HG03066 (cell line): ENCODE results near the gene LHX8.
"Not testable (repeated sequence)": the region's sequence is repeated elsewhere in the genome, so short reads cannot be mapped to it uniquely, and the experiment has no call there.

ENCODE experiments used
- ATAC-seq: cut with Tn5 transposase; IDR thresholded peaks from one replicate; pipeline ENCODE4 v1.9.1; 2021; ENCODE audit warnings: low read depth; ENCODE audit not compliant: unreplicated experiment

The LHX8 gene

GRCh38 chr1:75132242-75132811, 1.9 kb upstream of the LHX8 start:
- no peak for ATAC-seq

GRCh38 chr1:75132812-75133619, 1.2 kb upstream of the LHX8 start:
- ATAC-seq: no peak

- ATAC-seq: no peak
Measured at GRCh38 chr1:75134647-75135572, 722 bp downstream of the LHX8 start.

GRCh38 chr1:75135573-75136194, 1.5 kb downstream of the LHX8 start:
- ATAC-seq: no peak

GRCh38 chr1:75136195-75136815, 2.1 kb downstream of the LHX8 start:
- no peak for ATAC-seq

GRCh38 chr1:75136921-75137641, 2.9 kb downstream of the LHX8 start:
- no peak for ATAC-seq

- ATAC-seq: no peak
Measured at GRCh38 chr1:75152092-75152491, 17.9 kb downstream of the LHX8 start.

- no peak for ATAC-seq
Measured at GRCh38 chr1:75159154-75159553, 25.0 kb downstream of the LHX8 start.

GRCh38 chr1:75165264-75165663, 31.1 kb downstream of the LHX8 start:
- no peak for ATAC-seq

GRCh38 chr1:75166821-75167220, 32.6 kb downstream of the LHX8 start:
- ATAC-seq: no peak

- ATAC-seq: no peak
Measured at GRCh38 chr1:75170011-75170410, 35.8 kb downstream of the LHX8 start.

- ATAC-seq: no peak
Measured at GRCh38 chr1:75170981-75171380, 36.8 kb downstream of the LHX8 start.

GRCh38 chr1:75171876-75172275, 37.7 kb downstream of the LHX8 start:
- no peak for ATAC-seq

- ATAC-seq: no peak
Measured at GRCh38 chr1:75172556-75172955, 38.4 kb downstream of the LHX8 start.

- no peak for ATAC-seq
Measured at GRCh38 chr1:75174031-75174760, 40.0 kb downstream of the LHX8 start.

- not testable (repeated sequence) for ATAC-seq
Measured at GRCh38 chr1:75181214-75181955, 47.2 kb downstream of the LHX8 start.

- ATAC-seq: no peak
Measured at GRCh38 chr1:75188892-75189291, 54.7 kb downstream of the LHX8 start.

- no peak for ATAC-seq
Measured at GRCh38 chr1:75198163-75198562, 64.0 kb downstream of the LHX8 start.
